Astrocyte (in vitro differentiated cells and primary cell): ENCODE measurements around the gene PIAS1. TPM values are rescaled to one million over a fixed set of nuclear protein-coding genes. Genes with fewer than 3 reads are reported as not detected.

Experiments used
- DNase-seq: peaks from one replicate; pipeline ENCODE4 v3.0.0-alpha.2; 2010; ENCODE audit warnings: low read depth
- FAIRE-seq: peaks from 2 replicates; lab custom pipeline; 2011; peaks lifted over from hg19 to GRCh38; lab: Jason Lieb, UNC
- H2AFZ ChIP-seq: 2 replicates; pipeline ENCODE4 v1.6.0; 2012; ENCODE audit warnings: low read depth, low read length, inconsistent platforms
- H3K27ac ChIP-seq: 2 replicates; pipeline ENCODE4 v1.5.1; 2011; ENCODE audit warnings: low read depth, low read length, inconsistent platforms
- H3K27me3 ChIP-seq: 2 replicates; pipeline ENCODE4 v1.6.0; 2011; ENCODE audit warnings: low read length, inconsistent platforms; ENCODE audit not compliant: insufficient read depth
- H3K36me3 ChIP-seq: 2 replicates; pipeline ENCODE4 v1.5.1; 2011; ENCODE audit warnings: low read length, inconsistent platforms; ENCODE audit not compliant: insufficient read depth
- H3K4me1 ChIP-seq: 2 replicates; pipeline ENCODE4 v1.5.1; 2011; ENCODE audit warnings: low read length, inconsistent platforms; ENCODE audit not compliant: insufficient read depth
- H3K4me2 ChIP-seq: 2 replicates; pipeline ENCODE4 v1.6.0; 2012; ENCODE audit warnings: low read length, inconsistent platforms
- H3K4me3 ChIP-seq: 2 replicates; pipeline ENCODE4 v1.5.1; 2011; ENCODE audit warnings: low read depth, mild to moderate bottlenecking, low read length, inconsistent platforms; ENCODE audit not compliant: insufficient read depth
- H3K79me2 ChIP-seq: 2 replicates; pipeline ENCODE4 v1.6.0; 2012; ENCODE audit warnings: mild to moderate bottlenecking, low read length, inconsistent platforms; ENCODE audit not compliant: insufficient read depth
- H3K9ac ChIP-seq: 2 replicates; pipeline ENCODE4 v1.6.0; 2012; ENCODE audit warnings: mild to moderate bottlenecking, low read length, inconsistent platforms
- H3K9me3 ChIP-seq: 2 replicates; pipeline ENCODE4 v1.5.1; 2012; ENCODE audit warnings: low read depth, mild to moderate bottlenecking, low read length, inconsistent platforms; ENCODE audit not compliant: insufficient read depth
- H4K20me1 ChIP-seq: 2 replicates; pipeline ENCODE4 v1.6.0; 2012; ENCODE audit warnings: low read length, inconsistent platforms; ENCODE audit not compliant: insufficient read depth
- H3K27ac Mint-ChIP-seq: one replicate; pipeline ENCODE4 v1.8.0; 2021; ENCODE audit warnings: mild to moderate bottlenecking, mixed read lengths; ENCODE audit not compliant: unreplicated experiment
- H3K27me3 Mint-ChIP-seq: one replicate; pipeline ENCODE4 v1.8.0; 2021; ENCODE audit warnings: low read depth, mixed read lengths; ENCODE audit not compliant: unreplicated experiment
- H3K36me3 Mint-ChIP-seq: one replicate; pipeline ENCODE4 v1.8.0; 2021; ENCODE audit warnings: low read depth, mixed read lengths; ENCODE audit not compliant: unreplicated experiment
- H3K4me1 Mint-ChIP-seq: one replicate; pipeline ENCODE4 v1.8.0; 2021; ENCODE audit warnings: low read depth, mixed read lengths; ENCODE audit not compliant: unreplicated experiment
- H3K4me3 Mint-ChIP-seq: one replicate; pipeline ENCODE4 v1.8.0; 2021; ENCODE audit warnings: mild to moderate bottlenecking, moderate library complexity, mixed read lengths; ENCODE audit not compliant: unreplicated experiment
- H3K9me3 Mint-ChIP-seq: one replicate; pipeline ENCODE4 v1.8.0; 2021; ENCODE audit warnings: mild to moderate bottlenecking, mixed read lengths; ENCODE audit not compliant: unreplicated experiment
- EZH2 ChIP-seq: IDR thresholded peaks from 2 replicates; pipeline ENCODE4 v1.6.1; 2012; ENCODE audit warnings: mild to moderate bottlenecking, low read length, inconsistent platforms; ENCODE audit not compliant: insufficient read depth
- total RNA-seq: library from RNA; stranded (reverse); gene quantifications from 2 replicates; pipeline ENCODE4 v1.2.1, GENCODE V29; 2021
- TF ChIP-seq, protein P1 (sequence below): IDR thresholded peaks from 2 replicates; pipeline ENCODE4 v1.5.1; 2011; ENCODE audit warnings: low read depth, mild to moderate bottlenecking, inconsistent platforms, low read length, moderate library complexity; ENCODE audit not compliant: insufficient read depth

PIAS1 gene
- total RNA-seq, 1 donor from 2014 or later, result 30.2 TPM

DNA sequence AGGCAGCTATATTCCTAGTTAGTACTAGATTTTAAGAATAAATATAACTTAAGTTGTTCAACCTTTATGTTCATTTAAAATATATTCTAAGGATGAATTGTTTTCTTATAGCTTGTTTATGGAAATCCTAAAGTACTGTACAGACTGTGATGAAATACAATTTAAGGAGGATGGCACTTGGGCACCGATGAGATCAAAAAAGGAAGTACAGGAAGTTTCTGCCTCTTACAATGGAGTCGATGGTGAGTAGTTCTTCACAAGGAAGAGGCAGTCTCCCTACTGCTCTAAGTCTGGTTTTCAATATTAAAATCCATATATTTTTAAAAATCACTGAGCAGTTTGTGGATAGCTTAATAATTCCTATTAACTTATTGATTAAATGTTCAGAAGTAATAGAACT lies 121.4 kb downstream of the PIAS1 start:
- H3K27ac Mint-ChIP-seq, result no peak overlapping the region
- Histone ChIP-seq H3K4me1 (peaks cover 3% of the 10 kb centered on the region), H3K9me3 (no peaks in the 10 kb centered on the region), H3K4me3 (no peak overlapping the region), H4K20me1 (peaks cover 7% of the 10 kb centered on the region), H3K27me3 (no peaks in the 10 kb centered on the region), H3K36me3 (peaks cover 14% of the 10 kb centered on the region), H3K4me2 (no peak overlapping the region), H3K79me2 (no peaks in the 10 kb centered on the region), H3K27ac (no peak overlapping the region), H2AFZ (no peak overlapping the region), H3K9ac (no peak overlapping the region)
- no peak for FAIRE-seq
- no peak for DNase-seq
- H3K4me3 Mint-ChIP-seq, result no peak overlapping the region
- no peaks in the 10 kb centered on the region for H3K36me3 Mint-ChIP-seq
- no peaks in the 10 kb centered on the region for H3K27me3 Mint-ChIP-seq
- H3K9me3 Mint-ChIP-seq, result no peaks in the 10 kb centered on the region
- peaks cover 2% of the 10 kb centered on the region for H3K4me1 Mint-ChIP-seq
- TF ChIP-seq, protein P1, sequence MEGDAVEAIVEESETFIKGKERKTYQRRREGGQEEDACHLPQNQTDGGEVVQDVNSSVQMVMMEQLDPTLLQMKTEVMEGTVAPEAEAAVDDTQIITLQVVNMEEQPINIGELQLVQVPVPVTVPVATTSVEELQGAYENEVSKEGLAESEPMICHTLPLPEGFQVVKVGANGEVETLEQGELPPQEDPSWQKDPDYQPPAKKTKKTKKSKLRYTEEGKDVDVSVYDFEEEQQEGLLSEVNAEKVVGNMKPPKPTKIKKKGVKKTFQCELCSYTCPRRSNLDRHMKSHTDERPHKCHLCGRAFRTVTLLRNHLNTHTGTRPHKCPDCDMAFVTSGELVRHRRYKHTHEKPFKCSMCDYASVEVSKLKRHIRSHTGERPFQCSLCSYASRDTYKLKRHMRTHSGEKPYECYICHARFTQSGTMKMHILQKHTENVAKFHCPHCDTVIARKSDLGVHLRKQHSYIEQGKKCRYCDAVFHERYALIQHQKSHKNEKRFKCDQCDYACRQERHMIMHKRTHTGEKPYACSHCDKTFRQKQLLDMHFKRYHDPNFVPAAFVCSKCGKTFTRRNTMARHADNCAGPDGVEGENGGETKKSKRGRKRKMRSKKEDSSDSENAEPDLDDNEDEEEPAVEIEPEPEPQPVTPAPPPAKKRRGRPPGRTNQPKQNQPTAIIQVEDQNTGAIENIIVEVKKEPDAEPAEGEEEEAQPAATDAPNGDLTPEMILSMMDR, result no peak
- no peak for TF ChIP-seq EZH2

DNA sequence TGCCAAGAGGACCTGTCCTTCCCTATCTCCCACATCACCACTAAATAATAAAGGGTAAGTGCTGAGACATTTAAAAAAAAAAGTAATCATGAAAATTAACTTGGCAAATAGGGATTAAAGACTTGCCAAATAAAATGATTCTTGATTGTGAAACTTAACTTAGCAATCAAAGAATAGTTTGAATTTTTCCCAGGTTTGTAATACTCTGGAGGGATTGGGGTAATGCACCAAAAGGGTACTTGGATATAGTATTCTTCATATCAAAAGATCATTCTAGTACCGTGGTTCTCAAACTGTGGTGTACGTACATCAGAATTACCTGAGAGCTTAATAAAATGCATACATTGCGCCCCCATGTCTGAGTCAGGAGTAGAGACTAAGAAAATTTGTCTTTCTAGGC lies 122.5 kb downstream of the PIAS1 start:
- TF ChIP-seq, protein P1, result no peak
- TF ChIP-seq EZH2, result no peak
- H3K9ac ChIP-seq, result no peak overlapping the region
- H3K36me3 ChIP-seq, result peaks cover 17% of the 10 kb centered on the region
- H2AFZ ChIP-seq, result no peak overlapping the region
- no peak overlapping the region for H3K27ac ChIP-seq
- Mint-ChIP-seq H3K9me3 (no peaks in the 10 kb centered on the region), H3K4me3 (no peak overlapping the region), H3K27ac (no peak overlapping the region), H3K4me1 (peaks cover 2% of the 10 kb centered on the region), H3K36me3 (peaks cover 4% of the 10 kb centered on the region), H3K27me3 (no peaks in the 10 kb centered on the region)
- FAIRE-seq, result no peak
- no peak overlapping the region for H3K4me3 ChIP-seq
- H3K79me2 ChIP-seq, result no peaks in the 10 kb centered on the region
- H3K4me2 ChIP-seq, result no peak overlapping the region
- H3K9me3 ChIP-seq, result no peaks in the 10 kb centered on the region
- H4K20me1 ChIP-seq, result peaks cover 7% of the 10 kb centered on the region
- DNase-seq, result peak; percentile 8
- no peaks in the 10 kb centered on the region for H3K27me3 ChIP-seq
- peaks cover 3% of the 10 kb centered on the region for H3K4me1 ChIP-seq

DNA sequence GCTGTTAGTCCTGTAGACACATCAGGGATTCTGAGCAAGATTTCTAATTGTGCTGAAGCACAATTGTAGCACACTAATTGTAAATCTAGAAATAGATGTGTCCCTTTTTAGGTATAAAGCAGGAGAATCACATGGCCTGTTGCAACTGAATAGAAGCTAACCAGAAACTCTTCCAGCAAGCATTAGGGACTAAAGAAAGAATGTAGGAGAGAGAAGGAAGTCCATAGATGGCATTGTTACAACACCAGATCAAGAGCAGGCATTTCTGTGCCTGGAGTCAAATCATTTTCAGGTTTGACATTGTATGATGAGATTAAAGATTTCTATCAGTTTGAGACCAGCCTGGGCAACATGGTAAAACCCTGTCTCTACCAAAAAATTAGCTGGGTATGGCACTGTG lies 123.6 kb downstream of the PIAS1 start:
- Mint-ChIP-seq H3K36me3 (peaks cover 4% of the 10 kb centered on the region), H3K27me3 (no peaks in the 10 kb centered on the region)
- peaks cover 13% of the 10 kb centered on the region for H3K36me3 ChIP-seq

More for the DNA sequence above, 123.6 kb downstream of the PIAS1 start:
- no peak for FAIRE-seq
- H3K9me3 ChIP-seq, result no peaks in the 10 kb centered on the region
- H3K4me1 ChIP-seq, result peaks cover 3% of the 10 kb centered on the region
- peak; percentile 36 for DNase-seq
- no peak overlapping the region for H3K4me2 ChIP-seq
- peaks cover 4% of the 10 kb centered on the region for H4K20me1 ChIP-seq
- H3K9me3 Mint-ChIP-seq, result no peaks in the 10 kb centered on the region
- no peaks in the 10 kb centered on the region for H3K27me3 ChIP-seq
- TF ChIP-seq EZH2, result no peak
- TF ChIP-seq, protein P1, result no peak
- H2AFZ ChIP-seq, result no peak overlapping the region
- no peak overlapping the region for H3K27ac Mint-ChIP-seq
- H3K4me1 Mint-ChIP-seq, result peaks cover 2% of the 10 kb centered on the region
- no peak overlapping the region for H3K9ac ChIP-seq
- no peak overlapping the region for H3K4me3 ChIP-seq
- H3K27ac ChIP-seq, result no peak overlapping the region
- no peak overlapping the region for H3K4me3 Mint-ChIP-seq
- no peaks in the 10 kb centered on the region for H3K79me2 ChIP-seq
